GM21786 (cell line): ENCODE results near the gene PRDX1.

ENCODE experiments used
- ATAC-seq: cut with Tn5 transposase; IDR thresholded peaks from one replicate; pipeline ENCODE4 v1.9.1; 2021; ENCODE audit not compliant: unreplicated experiment

Gene PRDX1

GRCh38 chr1:45521413-45522323, at the start of gene PRDX1:
PRDX1 (minus strand) TSS chr1:45521884; CDS start chr1:45519043, 2,841 bp downstream.
- peak; percentile 74 for ATAC-seq

- ATAC-seq: no peak
These were observed 48.9 kb upstream of the PRDX1 start for GRCh38 chr1:45570631-45571030.

GRCh38 chr1:45569962-45570581, 48.4 kb upstream of the PRDX1 start:
- ATAC-seq: peak; percentile 66

GRCh38 chr1:45569571-45569961, 47.9 kb upstream of the PRDX1 start:
- no peak for ATAC-seq

- ATAC-seq: no peak
These were observed 46.7 kb upstream of the PRDX1 start for GRCh38 chr1:45568421-45568820.

GRCh38 chr1:45567911-45568310, 46.2 kb upstream of the PRDX1 start:
- no peak for ATAC-seq

- ATAC-seq: no peak
These were observed 45.0 kb upstream of the PRDX1 start for GRCh38 chr1:45566722-45567121.

GRCh38 chr1:45563843-45564242, 42.2 kb upstream of the PRDX1 start:
- no peak for ATAC-seq

- ATAC-seq: no peak
These were observed 35.8 kb upstream of the PRDX1 start for GRCh38 chr1:45557422-45557944.

GRCh38 chr1:45554198-45554597, 32.5 kb upstream of the PRDX1 start:
- ATAC-seq: no peak

GRCh38 chr1:45552331-45552730, 30.6 kb upstream of the PRDX1 start:
- ATAC-seq: no peak

GRCh38 chr1:45551684-45552083, 30.0 kb upstream of the PRDX1 start:
- ATAC-seq: no peak

- ATAC-seq: peak; percentile 89
These were observed 29.0 kb upstream of the PRDX1 start, which contains the start of gene AKR1A1 for GRCh38 chr1:45550401-45551351. AKR1A1 (plus strand) TSS chr1:45550826; CDS start chr1:45561795, 10,969 bp downstream.

GRCh38 chr1:45545553-45546310, 24.0 kb upstream of the PRDX1 start:
- no peak for ATAC-seq

GRCh38 chr1:45545019-45545493, 23.4 kb upstream of the PRDX1 start:
- peak; percentile 65 for ATAC-seq

- no peak for ATAC-seq
These were observed 22.8 kb upstream of the PRDX1 start for GRCh38 chr1:45544530-45544929.

GRCh38 chr1:45543581-45544417, 22.1 kb upstream of the PRDX1 start:
- peak; percentile 41 for ATAC-seq

GRCh38 chr1:45542591-45542990, 20.9 kb upstream of the PRDX1 start:
- no peak for ATAC-seq

GRCh38 chr1:45541193-45541592, 19.5 kb upstream of the PRDX1 start:
- ATAC-seq: no peak
